ENCODE results near the gene ZNF521.

The ZNF521 gene

GRCh38 chr18:25223899-25224886, 127.8 kb downstream of the ZNF521 start:
- no peak overlapping the region for H3K4me3 ChIP-seq (ENCODE audit: low read depth, low read length)
- DNase-seq (ENCODE audit: low read depth), result no peak
- TF ChIP-seq, protein P1, sequence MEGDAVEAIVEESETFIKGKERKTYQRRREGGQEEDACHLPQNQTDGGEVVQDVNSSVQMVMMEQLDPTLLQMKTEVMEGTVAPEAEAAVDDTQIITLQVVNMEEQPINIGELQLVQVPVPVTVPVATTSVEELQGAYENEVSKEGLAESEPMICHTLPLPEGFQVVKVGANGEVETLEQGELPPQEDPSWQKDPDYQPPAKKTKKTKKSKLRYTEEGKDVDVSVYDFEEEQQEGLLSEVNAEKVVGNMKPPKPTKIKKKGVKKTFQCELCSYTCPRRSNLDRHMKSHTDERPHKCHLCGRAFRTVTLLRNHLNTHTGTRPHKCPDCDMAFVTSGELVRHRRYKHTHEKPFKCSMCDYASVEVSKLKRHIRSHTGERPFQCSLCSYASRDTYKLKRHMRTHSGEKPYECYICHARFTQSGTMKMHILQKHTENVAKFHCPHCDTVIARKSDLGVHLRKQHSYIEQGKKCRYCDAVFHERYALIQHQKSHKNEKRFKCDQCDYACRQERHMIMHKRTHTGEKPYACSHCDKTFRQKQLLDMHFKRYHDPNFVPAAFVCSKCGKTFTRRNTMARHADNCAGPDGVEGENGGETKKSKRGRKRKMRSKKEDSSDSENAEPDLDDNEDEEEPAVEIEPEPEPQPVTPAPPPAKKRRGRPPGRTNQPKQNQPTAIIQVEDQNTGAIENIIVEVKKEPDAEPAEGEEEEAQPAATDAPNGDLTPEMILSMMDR (IDR thresholded peaks at IDR 0.05; ENCODE audit: low read depth, low read length), result no peak
- no peak for TF ChIP-seq MYC (IDR thresholded peaks at IDR 0.05; ENCODE audit: low read depth, low read length)
- no peak for TF ChIP-seq MAX (IDR thresholded peaks at IDR 0.05; ENCODE audit: low read depth, low read length)
- no peak for TF ChIP-seq POLR2A (IDR thresholded peaks at IDR 0.05; ENCODE audit: extremely low read depth, insufficient read length)

- no peak overlapping the region for H3K4me3 ChIP-seq (ENCODE audit: low read depth, low read length)
- no peak for TF ChIP-seq POLR2A (IDR thresholded peaks at IDR 0.05; ENCODE audit: extremely low read depth, insufficient read length)
- TF ChIP-seq MAX (IDR thresholded peaks at IDR 0.05; ENCODE audit: low read depth, low read length), result no peak
- TF ChIP-seq, protein P1 (IDR thresholded peaks at IDR 0.05; ENCODE audit: low read depth, low read length), result no peak
- TF ChIP-seq MYC (IDR thresholded peaks at IDR 0.05; ENCODE audit: low read depth, low read length), result no peak
- peak; percentile 6 for DNase-seq (ENCODE audit: low read depth)
These were observed 128.8 kb downstream of the ZNF521 start for GRCh38 chr18:25223211-25223610.

DNA sequence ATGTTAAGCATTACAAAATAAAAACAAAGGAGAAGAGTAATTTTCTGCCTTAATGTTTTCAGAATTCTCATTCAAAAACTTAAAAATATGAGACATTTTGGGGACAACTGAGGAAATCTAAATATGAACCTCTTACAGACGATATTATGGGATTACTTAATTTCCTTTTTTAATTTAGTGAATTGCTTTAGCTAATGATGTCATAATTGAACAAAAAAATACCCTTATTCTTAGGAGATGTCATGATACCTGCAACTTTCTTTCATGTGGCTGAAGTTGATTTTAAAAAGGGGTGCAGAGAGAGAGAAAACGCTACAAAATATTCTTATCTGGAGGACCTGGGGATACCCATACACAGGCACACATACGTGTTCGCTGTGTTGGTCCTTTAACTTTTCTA, 129.3 kb downstream of the ZNF521 start:
- TF ChIP-seq MYC (IDR thresholded peaks at IDR 0.05; ENCODE audit: low read depth, low read length) (no peak), MAX (IDR thresholded peaks at IDR 0.05; ENCODE audit: low read depth, low read length) (no peak), POLR2A (IDR thresholded peaks at IDR 0.05; ENCODE audit: extremely low read depth, insufficient read length) (no peak)
- TF ChIP-seq, protein P1 (IDR thresholded peaks at IDR 0.05; ENCODE audit: low read depth, low read length), result no peak
- no peak overlapping the region for H3K4me3 ChIP-seq (ENCODE audit: low read depth, low read length)
- DNase-seq (ENCODE audit: low read depth), result no peak

GRCh38 chr18:25210622-25211021, 141.3 kb downstream of the ZNF521 start:
- TF ChIP-seq MAX (IDR thresholded peaks at IDR 0.05; ENCODE audit: low read depth, low read length) (no peak), POLR2A (IDR thresholded peaks at IDR 0.05; ENCODE audit: extremely low read depth, insufficient read length) (no peak), MYC (IDR thresholded peaks at IDR 0.05; ENCODE audit: low read depth, low read length) (no peak)
- TF ChIP-seq, protein P1 (IDR thresholded peaks at IDR 0.05; ENCODE audit: low read depth, low read length), result no peak
- DNase-seq (ENCODE audit: low read depth), result no peak
- H3K4me3 ChIP-seq (ENCODE audit: low read depth, low read length), result no peak overlapping the region

DNA sequence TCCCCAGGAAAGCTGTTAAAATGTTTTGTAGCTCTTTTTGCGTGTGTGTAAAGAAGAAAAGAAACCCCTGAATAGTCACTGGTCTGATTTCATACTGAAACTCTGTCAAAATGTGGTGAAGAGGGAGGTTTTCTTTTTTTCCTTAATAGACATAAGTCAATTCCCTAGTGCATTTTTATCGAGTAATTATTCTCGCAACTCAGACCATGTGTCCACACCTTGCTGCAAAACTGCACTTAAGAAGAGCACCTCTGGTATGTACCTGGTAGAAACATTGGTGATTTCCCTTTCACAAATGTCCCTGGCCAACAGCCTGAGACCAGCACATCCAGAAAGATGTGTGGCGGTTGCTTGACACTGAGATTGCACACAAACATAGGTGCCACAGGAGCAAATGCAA, 159.9 kb downstream of the ZNF521 start:
- no peak for DNase-seq (ENCODE audit: low read depth)
- TF ChIP-seq POLR2A (IDR thresholded peaks at IDR 0.05; ENCODE audit: extremely low read depth, insufficient read length) (no peak), MYC (IDR thresholded peaks at IDR 0.05; ENCODE audit: low read depth, low read length) (no peak), MAX (IDR thresholded peaks at IDR 0.05; ENCODE audit: low read depth, low read length) (no peak)
- TF ChIP-seq, protein P1 (IDR thresholded peaks at IDR 0.05; ENCODE audit: low read depth, low read length), result no peak
- H3K4me3 ChIP-seq (ENCODE audit: low read depth, low read length), result no peak overlapping the region
